H1 (cell line): ENCODE measurements around the gene SCYL1. TPM values are rescaled to one million over a fixed set of nuclear protein-coding genes. Genes with fewer than 3 reads are reported as not detected.

Experiments
- CTCF ChIA-PET: fragments of 300-600 bp; sonication (Branson Sonifier 250); formaldehyde crosslinking; loops from one replicate; lab custom pipeline; 2021; ENCODE audit not compliant: partially characterized antibody; lab: Charles Lee
- POLR2A ChIA-PET: fragments of 300-600 bp; sonication (Branson Sonifier 250); formaldehyde crosslinking; loops from one replicate; lab custom pipeline; 2021; ENCODE audit warnings: inconsistent platforms; ENCODE audit not compliant: partially characterized antibody; lab: Charles Lee
- DNase-seq, 2 experiments: peaks; one replicate each; pipeline versions ENCODE4 v3.0.0 to v3.0.0-alpha.2; 2010 to 2022; ENCODE audit warnings: low spot score in 2 of 2, low read depth in 1 of 2, mixed read lengths in 1 of 2
- FAIRE-seq: peaks from 2 replicates; lab custom pipeline; 2011; peaks lifted over from hg19 to GRCh38; lab: Jason Lieb, UNC
- H2AFZ ChIP-seq: 2 replicates; pipeline ENCODE4 v1.8.1; 2012; ENCODE audit warnings: low read length, inconsistent platforms
- H2AK5ac ChIP-seq: 2 replicates; pipeline ENCODE4 v1.6.1; 2013; ENCODE audit warnings: low read depth, low read length
- H2BK120ac ChIP-seq: replicated peaks from 2 replicates; pipeline ENCODE3; 2013; ENCODE audit warnings: low read depth, low read length, inconsistent platforms
- H2BK12ac ChIP-seq: 2 replicates; pipeline ENCODE4 v1.6.1; 2013; ENCODE audit warnings: low read depth, low read length
- H2BK15ac ChIP-seq: 2 replicates; pipeline ENCODE4 v1.6.1; 2013; ENCODE audit warnings: low read length
- H2BK20ac ChIP-seq: 2 replicates; pipeline ENCODE4 v1.6.1; 2013; ENCODE audit warnings: low read length
- H2BK5ac ChIP-seq: 2 replicates; pipeline ENCODE4 v1.6.1; 2013; ENCODE audit warnings: low read depth, low read length
- H3K14ac ChIP-seq: 2 replicates; pipeline ENCODE4 v1.6.1; 2013; ENCODE audit warnings: inconsistent platforms; ENCODE audit not compliant: insufficient read length
- H3K18ac ChIP-seq: 2 replicates; pipeline ENCODE4 v1.6.1; 2013; ENCODE audit warnings: low read length; ENCODE audit errors: extremely low read depth
- H3K23ac ChIP-seq: 2 replicates; pipeline ENCODE4 v1.6.1; 2013; ENCODE audit warnings: inconsistent platforms; ENCODE audit not compliant: insufficient read length
- H3K23me2 ChIP-seq: 2 replicates; pipeline ENCODE4 v1.6.1; 2013; ENCODE audit warnings: low read depth, low read length
- H3K27ac ChIP-seq: 2 replicates; pipeline ENCODE4 v1.6.1; 2011; ENCODE audit warnings: low read depth, low read length, inconsistent platforms
- H3K27me3 ChIP-seq, 4 experiments: replicated peaks in 1 of 4; 1 replicate in 1 of 4; 2 replicates in 3 of 4; pipeline versions ENCODE4 v1.6.1 to v1.8.1; 2011 to 2013; ENCODE audit warnings: low read length in 3 of 4, mild to moderate bottlenecking in 3 of 4, inconsistent platforms in 2 of 4, mixed read lengths in 2 of 4, moderate library complexity in 1 of 4; ENCODE audit not compliant: control insufficient read depth in 3 of 4, insufficient read depth in 3 of 4; ENCODE audit errors: extremely low read depth in 1 of 4
- H3K36me3 ChIP-seq, 4 experiments: 2 replicates each; pipeline versions ENCODE4 v1.6.1 to v1.8.1; 2011 to 2013; ENCODE audit warnings: mild to moderate bottlenecking in 4 of 4, low read length in 3 of 4, moderate library complexity in 2 of 4, control low read depth in 1 of 4, inconsistent platforms in 1 of 4; ENCODE audit not compliant: insufficient read depth in 4 of 4, control insufficient read depth in 2 of 4
- H3K4ac ChIP-seq: replicated peaks from 2 replicates; pipeline ENCODE3; 2013; ENCODE audit warnings: low read length, low read depth, mixed read lengths, inconsistent platforms; ENCODE audit not compliant: insufficient read length
- H3K4me1 ChIP-seq, 4 experiments: replicated peaks in 1 of 4; 1 replicate in 1 of 4; 2 replicates in 3 of 4; pipeline versions ENCODE4 v1.6.1 to v1.8.1; 2011 to 2013; ENCODE audit warnings: low read length in 3 of 4, inconsistent platforms in 2 of 4, mixed read lengths in 1 of 4; ENCODE audit not compliant: insufficient read depth in 4 of 4, control insufficient read depth in 3 of 4
- H3K4me2 ChIP-seq, 2 experiments: 2 replicates each; pipeline versions ENCODE4 v1.6.1 to v1.8.1; 2011 to 2013; ENCODE audit warnings: low read depth in 2 of 2, low read length in 2 of 2, control low read depth in 1 of 2, inconsistent platforms in 1 of 2, mild to moderate bottlenecking in 1 of 2; ENCODE audit not compliant: insufficient read depth in 1 of 2
- H3K4me3 ChIP-seq, 4 experiments: fragments of 200-600, 300-600 bp in 1 of 4; sonication (generic), shearing (Covaris generic), sonication (Bioruptor Twin) in 1 of 4; 2 replicates each; pipeline versions ENCODE4 v1.5.1 to v1.8.1; 2011 to 2016; ENCODE audit warnings: low read length in 4 of 4, low read depth in 3 of 4, control low read depth in 2 of 4, inconsistent platforms in 2 of 4, mild to moderate bottlenecking in 2 of 4, mixed read lengths in 1 of 4, moderate library complexity in 1 of 4; ENCODE audit not compliant: insufficient read depth in 2 of 4; ENCODE audit errors: extremely low read depth in 1 of 4
- H3K56ac ChIP-seq: replicated peaks from 2 replicates; pipeline ENCODE3; 2013; ENCODE audit warnings: low read depth, mild to moderate bottlenecking, mixed read lengths, low read length, inconsistent platforms; ENCODE audit not compliant: insufficient read length
- H3K79me1 ChIP-seq: 2 replicates; pipeline ENCODE4 v1.6.1; 2013; ENCODE audit warnings: low read depth, low read length, control low read depth
- H3K79me2 ChIP-seq, 2 experiments: 2 replicates each; pipeline versions ENCODE4 v1.6.1 to v1.8.1; 2012 to 2013; ENCODE audit warnings: low read length in 2 of 2, mild to moderate bottlenecking in 2 of 2, inconsistent platforms in 1 of 2; ENCODE audit not compliant: insufficient read depth in 2 of 2, control insufficient read depth in 1 of 2
- H3K9ac ChIP-seq, 4 experiments: replicated peaks in 1 of 4; 1 replicate in 1 of 4; 2 replicates in 3 of 4; pipeline versions ENCODE4 v1.6.1 to v1.8.1; 2011 to 2013; ENCODE audit warnings: low read depth in 3 of 4, low read length in 3 of 4, control low read depth in 2 of 4, mild to moderate bottlenecking in 2 of 4, moderate library complexity in 2 of 4, inconsistent platforms in 1 of 4; ENCODE audit errors: extremely low read depth in 1 of 4
- H3K9me3 ChIP-seq, 2 experiments: 2 replicates each; pipeline versions ENCODE4 v1.6.1 to v1.8.1; 2012 to 2013; ENCODE audit warnings: mild to moderate bottlenecking in 2 of 2, moderate library complexity in 2 of 2, control low read depth in 1 of 2, inconsistent platforms in 1 of 2, low read depth in 1 of 2, low read length in 1 of 2, mixed read lengths in 1 of 2; ENCODE audit not compliant: insufficient read depth in 2 of 2
- H4K20me1 ChIP-seq, 2 experiments: replicated peaks in 1 of 2; 2 replicates each; pipeline versions ENCODE3 to v1.8.1; 2011 to 2013; ENCODE audit warnings: inconsistent platforms in 2 of 2, low read length in 2 of 2, mild to moderate bottlenecking in 1 of 2; ENCODE audit not compliant: insufficient read depth in 2 of 2, control insufficient read depth in 1 of 2
- H4K5ac ChIP-seq: 2 replicates; pipeline ENCODE4 v1.6.1; 2013; ENCODE audit warnings: low read length, low read depth, mixed read lengths, inconsistent platforms; ENCODE audit not compliant: insufficient read length
- H4K8ac ChIP-seq: 2 replicates; pipeline ENCODE4 v1.8.0; 2013; ENCODE audit warnings: mild to moderate bottlenecking, moderate library complexity, low read length, inconsistent platforms; ENCODE audit not compliant: insufficient read depth; ENCODE audit errors: extremely low read depth
- H4K91ac ChIP-seq: replicated peaks from 2 replicates; pipeline ENCODE3; 2013; ENCODE audit warnings: low read length, mixed read lengths, inconsistent platforms; ENCODE audit not compliant: insufficient read length
- NANOG ChIP-seq: IDR thresholded peaks from 2 replicates; pipeline ENCODE4 v1.6.1; 2011; ENCODE audit warnings: low read length, low read depth, mild to moderate bottlenecking, inconsistent platforms; ENCODE audit not compliant: insufficient read depth, poor library complexity, severe bottlenecking
- RAD21 ChIP-seq, 2 experiments: IDR thresholded peaks in 1 of 2; conservative IDR thresholded peaks in 1 of 2; 2 replicates each; pipeline ENCODE4 v1.6.1; 2011; ENCODE audit warnings: low read depth in 2 of 2, low read length in 2 of 2, improper control_type of control experiment in 1 of 2, inconsistent platforms in 1 of 2, mild to moderate bottlenecking in 1 of 2, moderate library complexity in 1 of 2
- SAP30 ChIP-seq: fragments of 300-600 bp; sonication (generic); IDR thresholded peaks from 2 replicates; pipeline ENCODE4 v1.7.1; 2012; ENCODE audit warnings: low read length, moderate library complexity, mild to moderate bottlenecking, inconsistent platforms; ENCODE audit not compliant: insufficient read depth, insufficient replicate concordance
- TAF7 ChIP-seq: optimal IDR thresholded peaks from 2 replicates; pipeline ENCODE3; 2011; ENCODE audit warnings: low read depth, mild to moderate bottlenecking, inconsistent platforms, low read length, moderate library complexity, borderline replicate concordance
- ZNF274 ChIP-seq: IDR thresholded peaks from 2 replicates; pipeline ENCODE4 v1.7.0; 2012; ENCODE audit warnings: low read length, borderline replicate concordance; ENCODE audit errors: extremely low read depth
- WGBS, 2 experiments: shearing (Covaris generic) in 1 of 2; methylation state at CpG; one replicate each; pipeline versions ENCODE4 v1.1.6 to v1.1.7; 2013 to 2015; ENCODE audit warnings: low lambda C conversion rate in 2 of 2, mixed read lengths in 2 of 2, inconsistent platforms in 1 of 2, low coverage in 1 of 2, missing lambda C conversion rate in 1 of 2; ENCODE audit not compliant: insufficient replicate concordance in 2 of 2, insufficient coverage in 1 of 2, insufficient read length in 1 of 2; ENCODE audit errors: extremely low coverage in 1 of 2, missing lambda C conversion rate in 1 of 2; 5-methylcytosine and 5-hydroxymethylcytosine counted together
- polyA plus RNA-seq, 7 experiments: library from polyadenylated mRNA; depleted of rRNA in 3 of 7; stranded (reverse) in 5 of 7; unstranded in 2 of 7; fragments of >200 nt in 5 of 7; fragments of 200-250 nt in 2 of 7; gene quantifications; 1 replicate in 5 of 7; 2 replicates in 1 of 7; 4 replicates in 1 of 7; pipeline versions ENCODE4 v1.2.1 to v1.2.3, GENCODE V29; 2011 to 2013; ENCODE audit warnings: missing spikeins in 2 of 7, mixed read lengths in 2 of 7
- total RNA-seq: library from RNA; stranded (reverse); fragmentation: NEBNext Ultra II Directional; extraction: Animal tissue kit (Norgen Biotek cat#: 25700); gene quantifications from 2 replicates; pipeline ENCODE4 v1.2.1, GENCODE V29; 2021
- TF ChIP-seq, protein P1 (sequence below): IDR thresholded peaks from 2 replicates; pipeline ENCODE4 v1.6.1; 2012; ENCODE audit warnings: inconsistent platforms
- TF ChIP-seq, protein P2 (sequence below): IDR thresholded peaks from 2 replicates; pipeline ENCODE4 v1.6.1; 2011; ENCODE audit warnings: low read length, improper control_type of control experiment

The SCYL1 gene
- total and polyA plus RNA-seq, 2 of the 8 experiments (the other 6 are each of a cell fraction or from before 2014, with no cell fraction given), result 59.8 to 77.7 TPM

DNA sequence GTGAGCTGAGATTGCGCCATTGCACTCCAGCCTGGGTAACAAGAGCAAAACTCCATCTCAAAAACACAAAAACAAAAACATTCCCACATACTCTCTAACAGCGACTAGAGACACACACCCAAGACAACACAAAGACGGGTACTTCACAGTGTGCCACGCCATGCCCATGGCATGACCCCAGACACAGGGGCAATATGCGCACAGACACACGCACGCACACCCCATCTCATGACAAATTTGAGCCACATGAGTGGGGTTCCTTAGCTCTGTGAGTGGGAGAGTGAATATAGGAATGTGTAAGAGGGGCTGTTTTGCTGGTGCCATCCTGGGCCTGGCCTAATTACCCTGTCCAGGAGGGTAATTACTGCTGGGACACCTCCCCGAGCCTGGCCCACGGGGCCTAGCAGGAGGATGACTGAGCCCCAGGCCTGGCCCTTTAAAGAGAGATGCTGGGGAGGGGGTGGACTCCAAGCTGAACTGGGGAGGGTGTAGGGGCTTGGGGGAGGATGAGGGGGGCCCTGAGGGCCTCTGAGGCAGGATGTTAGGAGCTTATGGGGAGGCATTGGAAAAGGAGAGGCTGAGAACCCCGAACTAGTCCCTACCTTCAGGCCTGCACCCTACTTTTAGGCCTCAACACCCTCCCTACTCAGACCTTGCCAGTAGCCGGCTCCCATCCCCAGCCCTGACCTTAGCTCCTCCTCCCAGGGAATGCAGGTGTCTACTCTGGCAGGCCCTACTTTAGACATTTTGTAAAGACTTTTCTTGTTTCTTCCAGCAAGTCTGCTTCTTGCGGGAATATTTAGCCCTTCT lies 31.8 kb downstream of the SCYL1 start:
- Histone ChIP-seq H4K20me1 (peaks cover 0 to 2% of the 10 kb centered on the region in 2 experiments), H4K5ac (no peak overlapping the region), H3K23ac (no peak overlapping the region), H3K27ac (no peak overlapping the region), H3K27me3 (peaks cover 0 to 32% (median 22%) of the 10 kb centered on the region in 4 experiments; a peak in 5 of 7 replicates), H3K14ac (no peak overlapping the region), H3K4me1 (peaks cover 0 to 58% (median 48%) of the 10 kb centered on the region in 4 experiments; a peak in 6 of 7 replicates), H2BK120ac (no peak overlapping the region), H2BK5ac (no peak overlapping the region), H3K56ac (no peak overlapping the region), H3K79me1 (no peaks in the 10 kb centered on the region), H3K4ac (no peak overlapping the region), H3K23me2 (peaks cover 10% of the 10 kb centered on the region; the same call in 1 of the 2 replicates), H3K36me3 (no peaks in the 10 kb centered on the region), H4K91ac (no peak overlapping the region), H3K4me2 (peak overlapping the region; percentile 62 to 84), H3K9ac (no peak overlapping the region), H3K4me3 (peak overlapping the region in 1 of 4 experiments; percentile 77; a peak in 2 of 8 replicates), H2BK20ac (no peak overlapping the region), H2BK15ac (0 out of 2 replicates have a peak overlapping the region, but pooled peaks have one; percentile 46), H3K9me3 (no peaks in the 10 kb centered on the region), H3K18ac (no peak overlapping the region), H2AFZ (no peak overlapping the region), H2BK12ac (peak overlapping the region; percentile 3; the same call in 1 of the 2 replicates), H2AK5ac (no peak overlapping the region), H4K8ac (no peak overlapping the region), H3K79me2 (no peaks in the 10 kb centered on the region)
- POLR2A ChIA-PET, result interaction anchor here (0.6 to 1.6 kb wide), 7 partner anchors 8 to 55 kb away, joined by 3 to 5 read pairs (median 3); partner anchors contain the start of gene SCYL1
- no peak for FAIRE-seq
- no peak for DNase-seq
- 91% methylated on average over 12 of the region's 12 CpGs; no CpG with 5 or more reads in 1 of the 2 experiments for WGBS, 2 experiments
- CTCF ChIA-PET, result interaction anchor here (1.0 to 6.9 kb wide), 9 partner anchors 10 to 77 kb away, joined by 3 to 78 read pairs (median 5); partner anchors contain the start of genes FAM89B and ZNRD2
- TF ChIP-seq TAF7 (no peak), NANOG (no peak), SAP30 (no peak), RAD21 (IDR thresholded peaks at IDR 0.05 in 1 of 2, conservative IDR thresholded peaks at IDR 0.05 in 1 of 2; ENCODE audit: low read depth in 2 of 2, low read length in 2 of 2) (no peak), ZNF274 (no peak)
- TF ChIP-seq, protein P1, sequence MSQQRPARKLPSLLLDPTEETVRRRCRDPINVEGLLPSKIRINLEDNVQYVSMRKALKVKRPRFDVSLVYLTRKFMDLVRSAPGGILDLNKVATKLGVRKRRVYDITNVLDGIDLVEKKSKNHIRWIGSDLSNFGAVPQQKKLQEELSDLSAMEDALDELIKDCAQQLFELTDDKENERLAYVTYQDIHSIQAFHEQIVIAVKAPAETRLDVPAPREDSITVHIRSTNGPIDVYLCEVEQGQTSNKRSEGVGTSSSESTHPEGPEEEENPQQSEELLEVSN, result no peak
- TF ChIP-seq, protein P2, sequence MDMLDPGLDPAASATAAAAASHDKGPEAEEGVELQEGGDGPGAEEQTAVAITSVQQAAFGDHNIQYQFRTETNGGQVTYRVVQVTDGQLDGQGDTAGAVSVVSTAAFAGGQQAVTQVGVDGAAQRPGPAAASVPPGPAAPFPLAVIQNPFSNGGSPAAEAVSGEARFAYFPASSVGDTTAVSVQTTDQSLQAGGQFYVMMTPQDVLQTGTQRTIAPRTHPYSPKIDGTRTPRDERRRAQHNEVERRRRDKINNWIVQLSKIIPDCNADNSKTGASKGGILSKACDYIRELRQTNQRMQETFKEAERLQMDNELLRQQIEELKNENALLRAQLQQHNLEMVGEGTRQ, result no peak
